ENCODE results near the gene GCNT1. TPM values are rescaled to one million over a fixed set of nuclear protein-coding genes. Genes with fewer than 3 reads are reported as not detected.

Gene GCNT1
- total RNA-seq, 4 donors from 2014 or later = 3.8 to 14.4 (median 7.5) TPM

DNA sequence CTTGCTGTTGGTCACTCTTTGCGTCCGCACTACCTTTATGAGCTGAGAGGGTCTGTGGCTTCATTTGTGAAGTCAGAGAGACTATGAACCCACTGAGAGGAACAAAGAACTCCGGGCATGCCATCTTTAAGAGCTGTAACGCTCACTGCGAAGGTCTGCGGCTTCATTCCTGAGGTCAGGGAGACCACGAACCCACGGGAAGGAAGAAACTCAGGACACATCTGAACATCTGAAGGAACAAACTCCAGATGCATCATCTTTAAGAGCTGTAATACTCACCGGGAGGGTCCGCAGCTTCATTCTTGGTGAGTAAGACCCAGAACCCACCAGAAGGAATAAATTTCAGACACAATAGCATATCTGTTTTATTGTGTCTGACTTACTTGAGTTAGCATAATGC, 19.2 kb downstream of the GCNT1 start:
- TF ChIP-seq, protein P1, sequence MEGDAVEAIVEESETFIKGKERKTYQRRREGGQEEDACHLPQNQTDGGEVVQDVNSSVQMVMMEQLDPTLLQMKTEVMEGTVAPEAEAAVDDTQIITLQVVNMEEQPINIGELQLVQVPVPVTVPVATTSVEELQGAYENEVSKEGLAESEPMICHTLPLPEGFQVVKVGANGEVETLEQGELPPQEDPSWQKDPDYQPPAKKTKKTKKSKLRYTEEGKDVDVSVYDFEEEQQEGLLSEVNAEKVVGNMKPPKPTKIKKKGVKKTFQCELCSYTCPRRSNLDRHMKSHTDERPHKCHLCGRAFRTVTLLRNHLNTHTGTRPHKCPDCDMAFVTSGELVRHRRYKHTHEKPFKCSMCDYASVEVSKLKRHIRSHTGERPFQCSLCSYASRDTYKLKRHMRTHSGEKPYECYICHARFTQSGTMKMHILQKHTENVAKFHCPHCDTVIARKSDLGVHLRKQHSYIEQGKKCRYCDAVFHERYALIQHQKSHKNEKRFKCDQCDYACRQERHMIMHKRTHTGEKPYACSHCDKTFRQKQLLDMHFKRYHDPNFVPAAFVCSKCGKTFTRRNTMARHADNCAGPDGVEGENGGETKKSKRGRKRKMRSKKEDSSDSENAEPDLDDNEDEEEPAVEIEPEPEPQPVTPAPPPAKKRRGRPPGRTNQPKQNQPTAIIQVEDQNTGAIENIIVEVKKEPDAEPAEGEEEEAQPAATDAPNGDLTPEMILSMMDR (IDR thresholded peaks at IDR 0.05; ENCODE audit: low read depth) = no peak

DNA sequence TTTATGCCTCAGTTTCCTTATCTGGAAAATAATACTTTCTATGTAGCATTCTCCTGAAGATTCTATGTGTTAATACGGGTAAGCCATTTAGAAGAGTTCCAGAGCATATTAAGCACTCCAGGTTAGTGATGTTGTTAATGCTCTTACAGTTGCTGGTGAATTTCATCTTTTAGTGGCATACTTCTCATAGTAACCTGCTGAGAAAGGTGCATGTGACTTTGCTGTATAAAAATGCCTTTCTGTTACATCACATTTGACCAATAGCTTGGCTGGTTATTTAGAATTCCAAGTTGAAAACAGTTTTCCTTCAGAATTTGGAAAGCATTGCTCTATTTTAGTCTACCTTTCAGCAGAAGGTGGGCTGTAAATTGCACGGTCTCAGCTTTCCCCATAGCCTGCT, 27.2 kb downstream of the GCNT1 start:
- TF ChIP-seq, protein P1 (IDR thresholded peaks at IDR 0.05; ENCODE audit: low read depth) = no peak

DNA sequence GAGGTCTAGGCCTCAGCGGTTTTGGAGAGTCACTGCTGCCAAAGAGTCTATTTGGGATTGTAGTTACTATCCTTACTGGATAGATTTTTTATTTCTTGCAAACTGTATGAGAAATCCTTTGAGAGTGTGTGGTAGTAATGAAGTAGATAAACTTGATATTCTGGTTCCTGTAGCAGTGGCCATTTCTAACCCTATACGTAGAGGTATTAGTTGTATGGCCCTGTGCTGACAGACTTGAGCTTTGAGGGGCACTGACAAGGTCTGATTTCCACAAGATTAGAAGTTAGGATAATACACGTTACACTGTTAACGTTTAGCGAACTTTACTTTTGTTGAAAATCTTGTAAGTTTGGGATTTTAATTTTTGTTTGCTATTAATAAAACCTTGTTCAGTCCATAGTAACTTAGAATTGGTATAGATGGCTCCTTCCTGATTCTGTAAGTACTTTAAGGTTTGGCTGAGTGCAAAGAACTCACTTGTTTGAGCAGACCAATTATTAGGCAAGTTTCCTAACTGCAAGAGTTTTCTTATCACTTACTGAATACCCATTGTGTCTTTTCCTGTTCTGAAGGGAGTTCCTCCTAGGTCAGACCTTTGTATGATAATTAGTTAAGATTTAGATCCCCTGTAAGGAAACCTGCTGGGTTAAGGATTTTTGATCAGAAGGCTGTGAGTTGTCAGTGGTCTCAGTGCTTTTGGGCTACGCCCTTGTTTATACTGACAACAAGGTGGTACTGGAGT, 31.4 kb downstream of the GCNT1 start:
- TF ChIP-seq, protein P1 (IDR thresholded peaks at IDR 0.05; ENCODE audit: low read depth) = no peak

DNA sequence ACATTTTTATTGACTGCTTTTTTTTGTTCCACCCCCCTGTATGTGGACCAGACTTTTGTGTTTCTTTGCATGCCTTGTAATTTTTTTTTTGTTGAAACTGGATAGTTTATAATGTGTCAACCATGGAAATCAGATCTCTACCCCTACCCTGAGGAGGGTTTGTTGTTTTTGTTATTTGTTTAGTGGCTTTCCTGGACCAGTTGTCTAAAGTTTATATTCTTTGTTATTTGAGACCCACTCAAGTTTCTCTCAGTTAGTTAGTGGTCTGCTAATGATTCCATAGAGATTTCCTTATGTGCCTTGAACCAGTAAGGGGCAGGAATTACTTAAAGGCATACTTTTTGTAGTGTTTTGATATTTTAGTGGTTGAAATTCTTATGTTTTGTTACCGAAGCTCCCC, 41.1 kb downstream of the GCNT1 start:
- TF ChIP-seq, protein P1 (IDR thresholded peaks at IDR 0.05; ENCODE audit: low read depth) = no peak

DNA sequence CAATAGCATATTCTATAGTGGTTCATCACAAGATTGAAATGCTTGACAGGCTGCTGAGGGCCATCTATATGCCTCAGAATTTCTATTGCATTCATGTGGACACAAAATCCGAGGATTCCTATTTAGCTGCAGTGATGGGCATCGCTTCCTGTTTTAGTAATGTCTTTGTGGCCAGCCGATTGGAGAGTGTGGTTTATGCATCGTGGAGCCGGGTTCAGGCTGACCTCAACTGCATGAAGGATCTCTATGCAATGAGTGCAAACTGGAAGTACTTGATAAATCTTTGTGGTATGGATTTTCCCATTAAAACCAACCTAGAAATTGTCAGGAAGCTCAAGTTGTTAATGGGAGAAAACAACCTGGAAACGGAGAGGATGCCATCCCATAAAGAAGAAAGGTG, 43.8 kb downstream of the GCNT1 start:
- TF ChIP-seq, protein P1 (IDR thresholded peaks at IDR 0.05; ENCODE audit: low read depth) = no peak

DNA sequence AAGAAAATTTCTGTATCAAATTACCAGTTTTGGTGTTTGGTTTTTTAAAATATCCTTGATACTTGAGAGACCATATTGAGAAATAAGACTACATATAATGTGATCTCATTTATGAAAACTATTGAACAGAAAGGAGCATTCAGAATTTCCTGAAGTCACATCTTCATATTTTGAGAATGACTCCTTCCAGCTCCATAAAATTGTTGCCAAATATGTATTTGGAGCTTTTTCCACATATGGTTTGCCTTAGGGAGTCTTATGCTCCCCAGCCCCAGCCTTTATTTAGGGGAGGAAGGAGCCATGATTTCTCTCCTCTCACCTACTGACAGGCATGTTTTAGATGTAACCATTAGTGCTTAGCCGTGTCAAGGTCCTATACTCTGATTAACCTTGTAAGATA, 51.1 kb downstream of the GCNT1 start:
- TF ChIP-seq, protein P1 (IDR thresholded peaks at IDR 0.05; ENCODE audit: low read depth) = no peak

DNA sequence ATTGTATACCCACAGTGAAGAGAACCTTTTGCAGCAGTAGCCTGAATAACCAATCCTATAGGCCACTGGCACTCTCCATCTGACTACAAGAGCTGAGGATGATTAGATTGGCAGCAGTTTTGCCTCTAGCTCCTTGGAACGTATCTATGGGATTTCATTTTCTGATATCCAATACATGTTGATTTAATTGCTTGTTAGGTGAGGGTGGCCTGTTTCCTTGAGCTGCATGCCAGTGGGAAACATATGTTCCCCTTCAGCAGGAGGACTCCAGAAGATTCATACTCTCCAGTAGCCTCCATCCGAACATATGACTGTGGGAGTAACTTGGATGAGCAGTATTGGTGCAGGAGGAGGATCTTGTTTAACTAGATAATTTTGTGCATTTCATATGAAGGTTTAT, 51.5 kb downstream of the GCNT1 start:
- TF ChIP-seq, protein P1 (IDR thresholded peaks at IDR 0.05; ENCODE audit: low read depth) = no peak

Measured in subcutaneous adipose tissue (tissue), 4 donors.